ENCODE measurements around the gene RNF208. TPM values are rescaled to one million over a fixed set of nuclear protein-coding genes. Genes with fewer than 3 reads are reported as not detected.
A peak's percentile ranks its signal among the peaks of the same experiment; 100 is the strongest.
"Not testable (repeated sequence)": the region's sequence is repeated elsewhere in the genome, so short reads cannot be mapped to it uniquely, and the experiment has no call there.

Gene RNF208, protein sequence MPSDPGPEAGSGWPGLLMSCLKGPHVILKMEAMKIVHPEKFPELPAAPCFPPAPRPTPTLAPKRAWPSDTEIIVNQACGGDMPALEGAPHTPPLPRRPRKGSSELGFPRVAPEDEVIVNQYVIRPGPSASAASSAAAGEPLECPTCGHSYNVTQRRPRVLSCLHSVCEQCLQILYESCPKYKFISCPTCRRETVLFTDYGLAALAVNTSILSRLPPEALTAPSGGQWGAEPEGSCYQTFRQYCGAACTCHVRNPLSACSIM
- polyA plus RNA-seq (ENCODE audit: insufficient read length in 4 of 4) = 10 to 100 TPM in 1 of 4 donors, 1 to 10 TPM in 3; 3.2 to 15.3 (median 8.1) TPM

DNA sequence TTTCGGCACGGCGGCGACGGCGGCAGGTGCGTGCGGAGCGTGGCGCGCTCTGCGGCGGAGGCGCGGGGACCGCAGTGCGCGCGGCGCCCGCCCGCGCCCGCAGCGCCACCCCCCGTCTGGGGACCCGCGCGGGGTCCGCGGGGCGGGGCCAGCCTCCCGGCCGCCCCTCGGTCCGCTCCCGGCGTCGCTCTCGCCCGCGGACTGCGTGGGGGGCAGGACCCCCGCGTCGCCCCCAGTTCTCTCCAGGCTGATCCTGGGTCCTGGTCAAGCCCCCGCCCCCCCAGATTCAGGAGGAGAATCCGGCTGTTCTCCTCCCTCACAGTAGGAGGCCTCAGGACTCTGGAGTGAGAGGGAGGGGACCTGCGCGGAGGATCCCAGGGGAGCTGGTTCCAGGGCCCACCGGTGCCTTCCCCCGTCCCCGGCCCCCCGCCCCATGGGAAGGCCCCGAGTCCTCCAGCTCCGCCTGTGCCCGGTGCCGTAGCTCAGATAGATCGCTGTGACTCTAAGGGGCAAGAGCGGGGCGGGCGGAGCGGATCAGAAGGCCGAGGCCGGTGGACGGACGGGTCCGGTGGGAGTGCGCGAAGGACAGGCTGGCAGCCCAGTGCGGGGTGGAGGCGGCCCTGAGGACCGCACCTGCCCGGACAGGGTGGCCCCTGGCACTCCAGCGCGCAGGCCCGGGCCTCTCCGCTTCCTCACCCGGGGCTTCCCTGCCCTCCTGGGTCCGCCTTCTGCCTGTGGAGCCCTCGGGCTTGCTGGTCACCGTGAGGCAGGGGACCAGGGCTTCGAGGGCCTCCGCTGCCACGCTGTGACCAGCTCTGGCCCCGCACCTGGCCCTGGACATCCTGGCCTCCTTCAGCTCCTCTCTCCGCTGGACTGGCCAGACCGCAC, at the start of gene RNF208:
Gene RNF208 (minus strand): TSS at position 51 of the 888 bp plus-strand sequence. CDS start 1,028 bp downstream, outside the sequence.
- no peak for DNase-seq (ENCODE audit: low read depth in 4 of 4, low spot score in 3 of 4)

DNA sequence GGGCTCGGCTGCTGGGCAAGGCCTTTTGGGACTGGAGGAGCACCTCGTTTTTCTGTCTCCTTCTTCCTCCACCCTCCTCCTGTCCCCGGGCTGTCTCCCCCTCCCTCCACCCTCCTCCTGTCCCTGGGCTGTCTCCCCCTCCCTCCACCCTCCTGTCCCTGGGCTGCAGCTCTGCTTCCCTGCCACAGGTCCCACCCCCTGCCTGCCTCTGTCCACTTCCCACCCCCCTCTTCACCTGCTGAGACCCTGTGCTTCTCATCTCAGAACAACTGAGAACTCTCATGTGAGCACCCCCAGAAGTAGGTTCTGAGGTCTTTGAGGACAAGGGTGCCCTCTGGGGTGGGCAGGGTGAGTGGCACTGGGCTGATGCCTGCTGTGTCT, 49.6 kb upstream of the RNF208 start:
- DNase-seq (ENCODE audit: low read depth in 4 of 4, low spot score in 3 of 4) = no peak

DNA sequence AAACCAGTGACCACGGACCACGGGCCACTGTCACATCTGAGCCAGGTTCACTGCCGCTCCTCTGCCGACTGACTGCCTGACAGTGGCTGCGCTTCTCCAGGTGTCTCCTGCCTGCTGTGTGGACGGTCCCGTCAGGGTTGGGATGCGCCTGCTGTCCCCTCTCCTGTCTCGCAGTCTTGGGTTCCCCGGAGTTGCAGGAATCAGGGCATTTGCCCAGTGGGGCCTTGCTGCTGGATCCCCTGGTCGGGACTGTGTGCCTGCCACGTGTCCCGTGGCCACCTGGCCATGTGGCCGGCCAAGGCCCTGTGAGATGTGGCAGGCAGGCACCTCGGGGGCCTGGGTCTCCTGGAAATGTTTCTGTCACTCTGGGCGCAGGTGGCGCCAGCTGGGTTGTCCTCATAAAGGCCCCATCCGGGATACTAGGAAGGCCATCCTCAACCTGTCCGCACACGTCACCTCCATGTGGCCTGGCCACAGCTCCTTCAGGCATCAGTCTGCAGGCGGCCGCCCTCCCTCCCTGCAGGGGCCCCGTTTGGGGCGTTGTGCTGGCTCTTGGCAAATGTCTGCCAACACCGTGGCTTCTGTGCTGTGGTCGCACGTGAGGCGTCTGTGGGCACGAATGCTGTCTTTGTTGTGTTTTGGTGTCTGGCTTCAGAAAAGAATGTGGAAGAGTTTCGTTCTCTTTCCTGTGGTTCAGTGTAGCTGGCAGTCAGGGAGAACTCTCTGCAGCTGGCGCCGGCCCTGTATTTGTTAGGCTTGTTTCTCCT, 49.1 kb upstream of the RNF208 start:
- DNase-seq (ENCODE audit: low read depth in 4 of 4, low spot score in 3 of 4) = no peak

DNA sequence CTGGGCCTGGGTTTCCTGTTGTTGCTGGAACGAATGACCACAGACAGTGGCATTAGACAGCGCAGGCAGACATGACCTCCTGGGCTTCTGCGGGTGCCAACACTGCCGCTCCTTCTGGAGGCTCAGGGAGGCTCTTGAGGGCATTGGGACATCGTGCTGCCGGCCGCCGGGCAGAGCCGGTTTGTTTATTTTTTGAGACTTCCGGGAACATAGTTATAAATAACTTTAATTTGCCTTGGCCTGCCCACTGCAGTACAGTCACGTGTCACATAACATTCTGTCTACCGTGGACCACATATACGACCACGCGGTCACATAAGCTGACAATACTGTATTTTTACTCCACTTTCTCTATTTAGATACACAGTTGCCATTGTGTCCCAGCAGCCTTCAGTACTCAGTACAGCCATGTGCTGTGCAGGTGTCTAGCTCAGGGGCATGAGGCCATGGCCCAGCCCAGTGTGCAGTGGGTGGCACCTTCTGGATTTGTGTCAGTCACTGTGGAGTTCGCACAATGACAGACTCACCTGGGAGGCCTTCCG, 47.3 kb upstream of the RNF208 start:
- no peak for DNase-seq (ENCODE audit: low read depth in 4 of 4, low spot score in 3 of 4)

DNA sequence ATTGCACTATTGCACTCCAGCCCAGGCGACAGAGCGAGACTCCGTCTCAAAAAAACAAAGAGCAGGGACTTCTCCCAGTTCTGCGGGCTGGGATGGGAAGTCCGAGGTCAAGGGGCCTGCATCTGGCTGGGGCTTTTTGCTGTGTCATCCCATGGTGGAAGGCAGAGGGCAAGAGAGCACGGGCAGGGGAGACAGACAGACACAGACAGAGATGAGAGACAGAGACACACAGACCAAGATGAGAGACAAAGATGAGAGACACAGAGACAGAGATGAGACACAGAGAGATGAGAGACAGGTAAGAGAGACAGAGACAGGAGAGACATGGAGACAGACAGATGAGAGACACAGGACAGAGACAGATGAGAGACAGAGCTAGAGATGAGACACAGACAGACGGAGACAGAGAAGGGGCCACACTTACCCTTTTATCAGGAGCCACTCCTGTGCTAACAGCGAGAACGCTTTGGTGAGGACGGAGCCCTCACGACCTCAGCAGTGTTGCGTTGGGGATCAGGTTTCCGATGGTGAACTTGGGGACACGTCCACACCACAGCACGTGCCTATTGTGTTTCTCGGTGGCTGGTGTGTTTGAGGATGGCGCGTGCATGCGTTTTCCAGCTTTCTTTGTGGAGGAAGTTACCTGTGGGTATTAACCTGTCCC, 46.6 kb upstream of the RNF208 start:
- no peak for DNase-seq (ENCODE audit: low read depth in 4 of 4, low spot score in 3 of 4)

DNA sequence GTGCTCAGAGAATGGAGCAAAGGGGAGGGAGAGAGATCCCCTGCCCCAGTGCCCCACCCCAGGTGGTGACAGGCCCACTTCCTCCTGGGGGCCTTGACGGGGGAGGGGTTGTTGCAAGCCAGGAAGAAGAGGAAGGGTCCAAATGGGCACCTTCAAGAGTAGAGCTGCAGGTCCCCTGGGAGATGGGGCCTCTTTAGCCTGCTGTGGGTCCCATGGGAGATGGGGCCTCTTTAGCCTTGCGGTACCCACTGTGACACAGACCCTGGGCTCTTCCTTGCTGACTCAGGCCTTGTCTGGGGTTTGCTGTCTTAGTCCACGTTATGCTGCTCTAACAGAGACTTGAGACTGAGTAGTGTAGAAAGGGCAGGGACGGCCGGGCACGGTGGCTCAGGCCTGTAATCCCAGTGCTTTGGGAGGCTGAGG, 45.9 kb upstream of the RNF208 start:
- no peak for DNase-seq (ENCODE audit: low read depth in 4 of 4, low spot score in 3 of 4)

DNA sequence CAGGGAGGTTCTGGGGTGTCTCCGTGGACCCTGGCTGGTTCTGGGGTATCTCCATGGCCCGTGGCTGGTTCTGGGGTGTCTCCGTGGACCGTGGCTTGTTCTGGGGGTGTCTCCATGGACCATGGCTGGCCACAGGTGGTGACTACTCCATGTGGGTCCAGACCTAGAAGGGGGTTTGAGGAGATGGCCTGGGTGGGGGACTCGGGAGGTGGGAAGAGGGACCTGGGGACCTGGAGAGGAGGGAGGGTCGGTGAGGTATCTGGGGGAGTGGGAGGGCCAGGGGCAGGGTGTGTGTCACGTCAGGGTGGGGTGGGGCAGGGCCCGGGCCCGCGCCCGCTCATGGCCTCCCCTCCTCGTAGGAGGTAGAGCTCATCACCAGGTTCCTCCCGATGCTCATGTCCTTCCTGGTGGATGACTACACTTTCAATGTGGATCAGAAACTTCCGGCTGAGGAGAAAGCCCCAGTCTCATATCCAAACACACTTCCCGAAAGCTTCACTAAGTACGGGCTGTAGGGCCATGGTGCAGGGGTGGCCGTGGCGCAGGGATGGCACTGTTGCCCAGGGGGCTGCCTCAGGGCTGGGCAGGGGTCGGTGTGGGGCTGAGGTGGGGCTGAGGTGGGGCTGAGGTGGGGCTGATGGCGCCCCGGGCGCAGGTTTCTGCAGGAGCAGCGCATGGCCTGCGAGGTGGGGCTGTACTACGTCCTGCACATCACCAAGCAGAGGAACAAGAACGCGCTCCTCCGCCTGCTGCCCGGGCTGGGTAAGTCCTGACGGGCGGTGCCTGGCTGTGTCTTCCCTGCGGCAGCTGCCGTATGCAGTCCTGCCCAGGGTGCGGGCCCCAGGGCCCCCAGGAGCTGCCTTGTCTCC, 44.8 kb upstream of the RNF208 start:
- DNase-seq (ENCODE audit: low read depth in 4 of 4, low spot score in 3 of 4) = no peak

DNA sequence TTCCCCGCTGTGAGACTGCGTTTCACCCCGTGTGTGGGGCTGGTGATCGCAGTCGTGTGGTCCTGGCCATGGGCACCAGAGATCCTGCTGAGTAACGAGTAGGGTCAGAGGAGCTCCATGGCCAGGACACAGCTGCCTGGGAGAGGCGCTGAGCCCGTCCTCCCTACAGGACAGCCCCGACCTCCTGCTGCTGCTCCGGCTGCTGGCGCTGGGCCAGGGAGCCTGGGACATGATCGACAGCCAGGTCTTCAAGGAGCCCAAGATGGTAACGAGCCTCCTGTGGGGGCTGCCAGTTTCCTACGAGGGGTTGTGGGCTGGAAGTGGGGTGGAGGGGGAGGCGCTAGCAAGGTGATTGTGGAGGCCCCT, 44.1 kb upstream of the RNF208 start:
- DNase-seq (ENCODE audit: low read depth in 4 of 4, low spot score in 3 of 4) = no peak

DNA sequence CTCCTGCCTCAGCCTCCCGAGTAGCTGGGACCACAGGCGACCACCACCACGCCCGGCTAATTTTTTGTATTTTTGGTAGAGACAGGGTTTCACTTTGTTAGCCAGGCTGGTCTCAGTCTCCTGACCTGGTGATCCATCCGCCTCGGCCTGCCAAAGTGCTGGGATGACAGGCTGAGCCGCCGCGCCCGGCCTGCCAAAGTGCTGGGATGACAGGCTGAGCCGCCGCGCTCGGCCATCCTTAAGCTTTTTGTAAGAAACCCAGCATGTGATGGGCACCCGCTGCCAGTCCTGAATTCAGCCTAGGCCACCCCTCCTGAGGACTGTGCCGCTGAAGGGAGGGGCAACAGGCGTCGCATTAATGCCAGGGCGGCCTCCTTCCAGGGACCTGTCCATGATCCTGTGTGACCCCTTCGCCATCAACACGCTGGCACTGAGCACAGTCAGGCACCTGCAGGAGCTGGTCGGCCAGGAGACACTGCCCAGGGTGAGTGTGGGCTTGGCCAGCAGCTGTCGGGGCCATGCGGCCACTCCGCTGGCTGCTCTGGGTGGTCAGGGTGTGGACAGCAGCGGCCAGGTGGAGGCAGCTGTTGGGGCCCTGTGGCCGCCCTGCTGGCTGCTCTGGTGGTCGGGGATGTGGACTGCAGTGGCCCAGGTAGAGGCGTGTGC, 43.6 kb upstream of the RNF208 start:
- no peak for DNase-seq (ENCODE audit: low read depth in 4 of 4, low spot score in 3 of 4)

DNA sequence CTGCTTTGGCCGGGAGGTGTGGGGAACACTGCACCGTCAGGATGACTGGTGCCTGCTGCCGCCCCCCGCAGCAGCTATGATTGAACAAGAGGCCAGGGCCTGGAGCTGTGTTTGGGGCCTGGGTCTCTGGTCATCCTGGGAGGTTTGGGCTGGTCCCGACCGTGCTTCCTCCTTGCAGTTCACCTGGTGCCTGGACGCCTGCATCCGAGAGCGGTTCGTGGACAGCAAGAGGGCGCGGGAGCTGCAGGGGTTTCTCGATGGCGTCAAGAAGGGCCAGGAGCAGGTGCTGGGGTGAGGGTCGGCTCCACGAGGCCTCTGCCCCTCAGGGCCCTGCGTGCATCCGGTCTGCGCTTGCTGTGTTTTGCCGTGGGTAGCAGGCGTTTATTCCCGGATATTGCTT, 42.0 kb upstream of the RNF208 start:
- DNase-seq (ENCODE audit: low read depth in 4 of 4, low spot score in 3 of 4) = no peak

DNA sequence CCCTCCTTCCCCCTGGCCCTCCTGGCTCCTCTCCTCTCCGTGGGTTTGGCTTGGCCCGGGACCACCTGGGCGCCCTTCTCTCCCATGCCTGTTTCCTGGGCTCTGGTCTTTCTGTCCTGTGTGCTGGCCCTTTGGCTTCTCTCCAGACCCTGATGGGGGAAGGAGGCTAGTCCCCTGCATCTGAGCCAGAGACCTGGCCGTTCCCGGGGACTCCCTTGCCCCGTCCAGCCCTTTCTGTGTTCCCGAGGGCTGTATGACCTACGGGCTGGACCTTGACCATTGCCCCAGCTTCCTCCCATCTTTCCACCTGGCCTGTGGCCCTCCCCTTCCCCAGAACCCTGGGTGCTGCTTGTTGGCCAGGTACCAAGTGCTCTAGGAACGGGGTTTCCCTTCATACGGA, 41.5 kb upstream of the RNF208 start:
- DNase-seq (ENCODE audit: low read depth in 4 of 4, low spot score in 3 of 4) = no peak

DNA sequence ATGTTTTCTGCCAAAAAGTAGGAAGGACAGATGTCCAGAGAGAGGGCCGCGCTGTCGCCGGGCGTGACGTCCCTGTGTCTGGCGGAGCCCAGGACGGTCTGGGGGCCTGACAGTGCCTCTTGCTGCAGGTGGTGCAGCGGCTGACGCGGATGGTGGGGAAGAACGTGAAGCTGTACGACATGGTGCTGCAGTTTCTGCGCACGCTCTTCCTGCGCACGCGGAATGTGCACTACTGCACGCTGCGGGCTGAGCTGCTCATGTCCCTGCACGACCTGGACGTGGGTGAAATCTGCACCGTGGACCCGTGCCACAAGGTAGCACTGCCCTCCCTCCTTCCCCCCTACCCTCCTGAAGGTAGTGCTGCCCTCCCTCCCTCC, 40.9 kb upstream of the RNF208 start:
- DNase-seq (ENCODE audit: low read depth in 4 of 4, low spot score in 3 of 4) = no peak

DNA sequence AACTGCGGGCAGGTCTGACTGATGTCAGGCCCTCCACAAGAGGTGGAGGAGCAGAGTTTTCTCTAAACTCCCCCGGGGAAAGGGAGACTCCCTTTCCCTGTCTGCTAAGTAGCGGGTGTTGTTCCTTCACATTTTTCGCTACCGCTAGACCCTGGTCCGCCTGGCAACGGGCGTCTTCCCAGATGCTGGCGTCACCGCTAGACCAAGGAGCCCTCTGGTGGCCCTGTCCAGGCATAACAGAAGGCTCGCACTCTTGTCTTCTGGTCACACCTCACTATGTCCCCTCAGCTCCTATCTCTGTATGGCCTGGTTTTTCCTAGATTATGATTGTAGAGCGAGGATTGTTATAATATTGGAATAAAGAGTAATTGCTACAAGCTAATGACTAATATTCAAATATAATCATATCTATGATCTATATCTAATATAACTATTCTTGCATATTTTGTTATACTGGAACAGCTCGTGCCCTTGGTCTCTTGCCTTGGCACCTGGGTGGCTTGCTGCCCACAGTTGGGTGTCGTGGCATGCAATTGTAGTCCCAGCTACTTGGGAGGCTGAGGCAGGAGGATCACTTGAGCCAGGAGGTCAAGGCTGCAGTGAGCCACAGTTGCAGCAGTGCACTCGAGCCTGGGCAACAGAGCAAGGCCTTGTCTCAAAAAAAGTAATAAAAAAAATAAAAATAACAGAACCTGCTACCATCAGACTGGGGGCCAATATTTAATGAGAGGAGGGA, 40.3 kb upstream of the RNF208 start:
- not testable (repeated sequence) for DNase-seq (ENCODE audit: low read depth in 4 of 4, low spot score in 3 of 4)

DNA sequence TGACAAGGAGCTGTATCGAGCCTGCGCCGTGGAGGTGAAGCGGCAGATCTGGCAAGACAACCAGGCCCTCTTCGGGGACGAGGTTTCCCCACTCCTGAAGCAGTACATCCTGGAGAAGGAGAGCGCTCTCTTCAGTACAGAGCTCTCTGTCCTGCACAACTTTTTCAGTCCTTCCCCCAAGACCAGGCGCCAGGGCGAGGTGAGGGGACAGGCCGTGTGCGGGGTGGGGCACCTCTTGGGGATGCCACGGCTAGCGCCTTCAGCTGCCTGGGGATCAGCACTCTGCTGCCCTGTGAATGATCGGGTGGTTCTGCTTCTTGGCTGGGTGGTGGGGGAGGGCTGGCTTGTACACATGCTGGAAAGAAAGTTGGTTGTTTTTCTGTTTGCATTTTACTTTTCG, 34.8 kb upstream of the RNF208 start:
- no peak for DNase-seq (ENCODE audit: low read depth in 4 of 4, low spot score in 3 of 4)

DNA sequence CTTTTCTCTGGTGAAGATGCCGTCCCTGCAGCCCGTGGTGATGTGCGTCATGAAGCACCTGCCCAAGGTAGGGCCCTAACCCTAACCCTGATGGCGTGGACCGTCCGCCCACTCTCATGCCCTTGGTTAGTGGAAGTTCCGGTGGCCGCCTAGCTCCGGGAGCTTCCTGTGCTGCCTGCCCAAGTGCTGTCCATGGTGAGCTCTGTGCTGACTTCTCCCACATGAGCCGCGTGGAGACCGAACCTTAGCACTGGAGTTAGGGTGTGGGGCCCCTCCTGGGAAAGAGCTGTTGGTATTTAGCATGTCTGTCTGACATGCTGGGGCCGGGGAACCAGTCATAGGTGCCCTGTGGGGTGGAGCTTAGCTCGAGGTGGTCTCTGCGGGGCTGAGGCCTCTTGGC, 34.3 kb upstream of the RNF208 start:
- no peak for DNase-seq (ENCODE audit: low read depth in 4 of 4, low spot score in 3 of 4)

DNA sequence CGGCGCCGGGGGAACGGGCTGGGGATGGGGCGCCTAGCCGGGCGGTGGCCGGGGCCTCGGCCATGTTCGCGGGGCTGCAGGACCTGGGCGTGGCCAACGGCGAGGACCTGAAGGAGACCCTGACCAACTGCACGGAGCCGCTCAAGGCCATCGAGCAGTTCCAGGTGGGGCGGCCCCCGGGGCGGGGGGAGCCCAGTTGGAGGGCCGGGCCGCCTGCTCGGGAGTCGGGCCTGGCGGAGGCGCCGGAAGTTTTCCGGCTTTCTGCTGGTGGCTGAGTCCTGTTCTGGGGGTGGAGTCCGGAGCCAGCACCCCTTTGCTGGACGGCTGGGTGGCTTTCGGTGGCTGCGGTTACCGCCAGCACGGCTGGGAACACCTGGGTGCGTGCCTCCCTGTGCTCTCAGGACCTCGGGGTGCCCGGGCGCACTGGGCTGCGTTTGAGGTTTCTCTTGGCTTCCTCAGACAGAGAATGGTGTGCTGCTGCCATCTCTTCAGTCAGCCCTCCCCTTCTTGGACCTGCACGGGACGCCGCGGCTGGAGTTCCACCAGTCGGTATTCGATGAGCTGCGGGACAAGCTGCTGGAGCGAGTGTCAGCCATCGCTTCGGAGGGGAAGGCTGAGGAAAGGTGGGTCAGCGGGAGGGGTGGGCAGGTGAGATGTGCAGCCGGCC, 33.5 kb upstream of the RNF208 start:
- no peak for DNase-seq (ENCODE audit: low read depth in 4 of 4, low spot score in 3 of 4)

DNA sequence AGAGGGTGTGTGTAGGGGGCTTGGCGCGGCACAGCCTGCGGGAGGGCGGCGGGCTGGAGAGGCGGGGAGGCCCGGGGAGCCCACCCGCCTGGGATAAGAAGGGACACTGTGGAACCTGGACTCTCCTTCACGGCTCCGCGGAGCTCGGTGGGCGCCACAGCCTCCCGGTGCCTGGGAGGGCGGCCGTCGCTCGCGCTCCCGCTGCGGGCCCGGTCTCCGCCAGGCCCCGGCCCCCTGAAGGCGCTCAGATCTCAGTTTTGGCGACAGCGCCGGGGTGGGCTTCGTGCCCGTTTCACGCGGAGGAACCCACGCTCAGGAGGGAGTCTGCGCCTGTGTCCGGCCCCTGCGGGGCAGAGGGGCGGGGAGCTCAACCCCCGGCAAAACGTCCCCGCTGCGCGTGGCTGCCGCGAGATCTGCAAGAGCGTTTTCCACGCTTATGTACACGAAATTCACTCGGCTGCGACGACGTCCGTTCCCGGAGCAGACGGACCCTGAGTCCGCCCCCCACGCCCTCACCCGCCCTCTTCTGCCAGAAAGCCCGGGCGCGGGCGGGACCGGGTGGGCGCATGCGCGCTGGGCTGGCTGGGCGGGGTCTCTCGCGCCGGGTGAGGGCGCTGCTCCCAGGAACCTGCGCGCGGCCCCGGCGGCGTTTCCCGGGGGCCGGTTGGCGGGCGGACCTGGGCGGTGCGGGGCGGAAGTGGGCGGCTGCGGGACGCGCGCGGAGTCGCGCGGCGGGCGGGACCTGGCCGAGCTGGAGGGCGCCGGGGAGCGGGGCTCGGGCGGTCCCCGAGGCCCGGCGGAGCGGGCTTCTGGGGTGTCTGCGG, 32.8 kb upstream of the RNF208 start, which contains the start of gene NELFB:
Gene NELFB (plus strand): TSS at position 704 of the 824 bp plus-strand sequence.
- peak; percentile 65 to 84 (median 78) for DNase-seq (ENCODE audit: low read depth in 4 of 4, low spot score in 3 of 4)
